IMR-90 (cell line): ENCODE measurements around the gene ITGAX. TPM values are rescaled to one million over a fixed set of nuclear protein-coding genes. Genes with fewer than 3 reads are reported as not detected.

ENCODE experiments used
- ATAC-seq: fragments of 200-7000 bp; cut with Tn5 transposase; 2 replicates; pipeline ENCODE4 v1.9.1; 2020; ENCODE audit warnings: low read depth, mild to moderate bottlenecking, moderate library complexity
- BruUV-seq: library from RNA; stranded (reverse); fragments of 400-500 nt; replicated peaks from 2 replicates; lab custom pipeline; 2021; lab: Mats Ljungman, UMichigan
- CTCF ChIA-PET: fragments of 300-600 bp; formaldehyde crosslinking; extraction: SDS; loops from one replicate; lab custom pipeline; 2021; ENCODE audit warnings: antibody characterized with exemption; lab: Yijun Ruan, JAX
- POLR2A ChIA-PET: fragments of 300-600 bp; sonication (Branson Sonifier 250); formaldehyde crosslinking; loops from one replicate; lab custom pipeline; 2022; ENCODE audit warnings: antibody characterized with exemption; ENCODE audit not compliant: unreplicated experiment; lab: Charles Lee
- DNase-seq: peaks from one replicate; pipeline ENCODE4 v3.0.0; 2013
- H2AFZ ChIP-seq: replicated peaks from 2 replicates; pipeline ENCODE3; 2013; ENCODE audit warnings: low read length, mild to moderate bottlenecking; ENCODE audit not compliant: poor library complexity
- H2AK5ac ChIP-seq: 2 replicates; pipeline ENCODE4 v1.6.1; 2013; ENCODE audit warnings: low read depth, low read length, inconsistent platforms
- H2AK9ac ChIP-seq: replicated peaks from 2 replicates; pipeline ENCODE3; 2013; ENCODE audit warnings: mild to moderate bottlenecking, low read depth, low read length, moderate library complexity; ENCODE audit not compliant: poor library complexity
- H2BK120ac ChIP-seq: 2 replicates; pipeline ENCODE4 v1.6.1; 2013; ENCODE audit warnings: low read depth, low read length, inconsistent platforms
- H2BK15ac ChIP-seq: 3 replicates; pipeline ENCODE4 v1.6.1; 2013; ENCODE audit warnings: low read depth, low read length, inconsistent platforms
- H2BK20ac ChIP-seq: 2 replicates; pipeline ENCODE4 v1.6.1; 2013; ENCODE audit warnings: low read depth, mild to moderate bottlenecking, inconsistent platforms, low read length, moderate library complexity
- H2BK5ac ChIP-seq: 2 replicates; pipeline ENCODE4 v1.6.1; 2013; ENCODE audit warnings: mild to moderate bottlenecking, low read depth, low read length, inconsistent platforms; ENCODE audit not compliant: poor library complexity, severe bottlenecking
- H3K14ac ChIP-seq: replicated peaks from 2 replicates; pipeline ENCODE4 v1.6.1; 2013; ENCODE audit warnings: low read depth, low read length, inconsistent platforms
- H3K18ac ChIP-seq: 2 replicates; pipeline ENCODE4 v1.6.1; 2013; ENCODE audit warnings: low read depth, low read length, control low read depth
- H3K23ac ChIP-seq: 2 replicates; pipeline ENCODE4 v1.6.1; 2013; ENCODE audit warnings: low read depth, low read length, inconsistent platforms
- H3K27ac ChIP-seq: 2 replicates; pipeline ENCODE4 v1.5.1; 2013; ENCODE audit warnings: mild to moderate bottlenecking, control low read depth, low read length; ENCODE audit not compliant: insufficient read depth
- H3K27me3 ChIP-seq: 2 replicates; pipeline ENCODE4 v1.6.1; 2013; ENCODE audit warnings: low read length; ENCODE audit not compliant: control insufficient read depth, insufficient read depth
- H3K36me3 ChIP-seq: 2 replicates; pipeline ENCODE4 v1.6.1; 2013; ENCODE audit warnings: low read length, mixed read lengths; ENCODE audit not compliant: control insufficient read depth, insufficient read depth
- H3K4ac ChIP-seq: 2 replicates; pipeline ENCODE4 v1.6.1; 2013; ENCODE audit warnings: low read depth, low read length, inconsistent platforms
- H3K4me1 ChIP-seq: 2 replicates; pipeline ENCODE4 v1.6.1; 2013; ENCODE audit warnings: low read length, mixed read lengths; ENCODE audit not compliant: control insufficient read depth, insufficient read depth
- H3K4me2 ChIP-seq: 2 replicates; pipeline ENCODE4 v1.6.1; 2013; ENCODE audit warnings: low read depth, mild to moderate bottlenecking, control low read depth, low read length, moderate library complexity
- H3K4me3 ChIP-seq: 2 replicates; pipeline ENCODE4 v1.5.1; 2013; ENCODE audit warnings: low read depth, mild to moderate bottlenecking, control low read depth, low read length, moderate library complexity; ENCODE audit not compliant: insufficient read depth
- H3K56ac ChIP-seq: 2 replicates; pipeline ENCODE4 v1.6.1; 2013; ENCODE audit warnings: low read length, inconsistent platforms; ENCODE audit not compliant: insufficient read depth; ENCODE audit errors: extremely low read depth
- H3K79me1 ChIP-seq, 2 experiments: 2 replicates each; pipeline ENCODE4 v1.6.1; 2013; ENCODE audit warnings: low read length in 2 of 2, inconsistent platforms in 1 of 2, low read depth in 1 of 2
- H3K9ac ChIP-seq: 2 replicates; pipeline ENCODE4 v1.6.1; 2013; ENCODE audit warnings: low read depth, low read length, control low read depth
- H3K9me1 ChIP-seq: 2 replicates; pipeline ENCODE4 v1.6.1; 2013; ENCODE audit warnings: low read length, inconsistent platforms; ENCODE audit not compliant: insufficient read depth
- H3K9me3 ChIP-seq: 2 replicates; pipeline ENCODE4 v1.6.1; 2013; ENCODE audit warnings: low read length; ENCODE audit not compliant: control insufficient read depth, insufficient read depth
- H4K20me1 ChIP-seq: 2 replicates; pipeline ENCODE4 v1.6.1; 2013; ENCODE audit warnings: low read length, inconsistent platforms; ENCODE audit not compliant: insufficient read depth
- H4K5ac ChIP-seq: 2 replicates; pipeline ENCODE4 v1.6.1; 2013; ENCODE audit warnings: mild to moderate bottlenecking, low read depth, low read length, control low read depth
- H4K8ac ChIP-seq, 2 experiments: 2 replicates each; pipeline ENCODE4 v1.6.1; 2013; ENCODE audit warnings: low read depth in 2 of 2, low read length in 2 of 2, control low read depth in 1 of 2, inconsistent platforms in 1 of 2
- H4K91ac ChIP-seq: 2 replicates; pipeline ENCODE4 v1.6.1; 2013; ENCODE audit warnings: low read depth, low read length, inconsistent platforms; ENCODE audit not compliant: insufficient read depth
- BHLHE40 ChIP-seq: fragments of 150-350 bp; IDR thresholded peaks from 2 replicates; pipeline ENCODE4 v1.6.1; 2016; ENCODE audit warnings: mild to moderate bottlenecking, low read depth, low read length
- CEBPB ChIP-seq: IDR thresholded peaks from 2 replicates; pipeline ENCODE4 v1.6.1; 2012; ENCODE audit warnings: low read depth, low read length, improper control_type of control experiment
- CHD1 ChIP-seq: IDR thresholded peaks from 2 replicates; pipeline ENCODE4 v1.6.1; 2012; ENCODE audit warnings: low read depth, low read length, improper control_type of control experiment
- FOS ChIP-seq: fragments of 150-350 bp; IDR thresholded peaks from 2 replicates; pipeline ENCODE4 v1.6.1; 2016; ENCODE audit warnings: low read depth, low read length
- MAFK ChIP-seq: IDR thresholded peaks from 2 replicates; pipeline ENCODE4 v1.6.1; 2012; ENCODE audit warnings: low read depth, low read length, improper control_type of control experiment
- MAZ ChIP-seq: IDR thresholded peaks from 2 replicates; pipeline ENCODE4 v1.6.1; 2012; ENCODE audit warnings: low read depth, mild to moderate bottlenecking, low read length, improper control_type of control experiment, moderate library complexity, borderline replicate concordance
- MXI1 ChIP-seq: IDR thresholded peaks from 2 replicates; pipeline ENCODE4 v1.6.1; 2012; ENCODE audit warnings: low read depth, mild to moderate bottlenecking, low read length, moderate library complexity, borderline replicate concordance
- NFE2L2 ChIP-seq: fragments of 150-350 bp; IDR thresholded peaks from 2 replicates; pipeline ENCODE4 v1.6.1; 2016; ENCODE audit warnings: low read depth, mild to moderate bottlenecking, low read length
- POLR2A ChIP-seq: IDR thresholded peaks from 2 replicates; pipeline ENCODE4 v1.6.1; 2012; ENCODE audit warnings: mild to moderate bottlenecking, low read depth, low read length
- RAD21 ChIP-seq: IDR thresholded peaks from 2 replicates; pipeline ENCODE4 v1.6.1; 2012; ENCODE audit warnings: low read length, improper control_type of control experiment
- RCOR1 ChIP-seq: IDR thresholded peaks from 2 replicates; pipeline ENCODE4 v1.6.1; 2012; ENCODE audit warnings: mild to moderate bottlenecking, low read length, improper control_type of control experiment; ENCODE audit not compliant: insufficient replicate concordance
- RFX5 ChIP-seq: IDR thresholded peaks from 2 replicates; pipeline ENCODE4 v1.8.0; 2012; ENCODE audit warnings: low read depth, mild to moderate bottlenecking, low read length, moderate library complexity
- SMC3 ChIP-seq: fragments of 150-350 bp; IDR thresholded peaks from 2 replicates; pipeline ENCODE4 v1.6.1; 2016; ENCODE audit warnings: low read depth, mild to moderate bottlenecking, antibody characterized with exemption, low read length, moderate library complexity
- USF2 ChIP-seq: fragments of 150-350 bp; IDR thresholded peaks from 2 replicates; pipeline ENCODE4 v1.6.1; 2017; ENCODE audit warnings: mild to moderate bottlenecking, antibody characterized with exemption, low read length, low read depth
- WGBS, 2 experiments: methylation state at CpG; one replicate each; pipeline versions ENCODE4 v1.1.5 to v1.1.7; 2013; ENCODE audit warnings: missing lambda C conversion rate in 2 of 2; ENCODE audit not compliant: insufficient read length in 1 of 2; ENCODE audit errors: extremely low coverage in 2 of 2; 5-methylcytosine and 5-hydroxymethylcytosine counted together
- dilution Hi-C: fragments of 300-500 bp; cut with HindIII; formaldehyde crosslinking; loops from one replicate; pipeline ENCODE4 v1.14.3; 2018; ENCODE audit warnings: low sequenced_read_pairs; ENCODE audit not compliant: unreplicated experiment
- in situ Hi-C: fragments of 300-500 bp; cut with MboI; formaldehyde crosslinking; loops from 3 replicates; pipeline ENCODE4 v1.14.3; 2019; ENCODE audit warnings: low sequenced_read_pairs, inconsistent platforms, mixed read lengths
- intact Hi-C: fragments of 100-400 bp; cut with micrococcal nuclease; formaldehyde crosslinking; loops from 2 replicates; pipeline ENCODE4 v1.10.0; 2022
- polyA plus RNA-seq, 3 experiments: library from polyadenylated mRNA; depleted of rRNA; stranded (reverse); fragments of >200 nt; gene quantifications; 2 replicates each; pipeline ENCODE4 v1.2.3, GENCODE V29; 2012; ENCODE audit warnings: low replicate concordance in 1 of 3
- total RNA-seq: library from RNA; depleted of rRNA; stranded (reverse); fragments of >200 nt; gene quantifications from 2 replicates; pipeline ENCODE4 v1.2.3, GENCODE V29; 2012
- TF ChIP-seq, protein P1 (sequence below): fragments of 150-350 bp; IDR thresholded peaks from 2 replicates; pipeline ENCODE4 v1.6.1; 2016; ENCODE audit warnings: low read depth, mild to moderate bottlenecking, low read length, moderate library complexity, borderline replicate concordance
- TF ChIP-seq, protein P2 (sequence below): conservative IDR thresholded peaks from 2 replicates; pipeline ENCODE4 v1.5.1; 2012; ENCODE audit warnings: mild to moderate bottlenecking, low read depth, low read length, improper control_type of control experiment

ITGAX gene
- total and polyA plus RNA-seq, 2 of the 4 experiments (the other 2 are of a cell fraction): 0.09 to 0.18 TPM

DNA sequence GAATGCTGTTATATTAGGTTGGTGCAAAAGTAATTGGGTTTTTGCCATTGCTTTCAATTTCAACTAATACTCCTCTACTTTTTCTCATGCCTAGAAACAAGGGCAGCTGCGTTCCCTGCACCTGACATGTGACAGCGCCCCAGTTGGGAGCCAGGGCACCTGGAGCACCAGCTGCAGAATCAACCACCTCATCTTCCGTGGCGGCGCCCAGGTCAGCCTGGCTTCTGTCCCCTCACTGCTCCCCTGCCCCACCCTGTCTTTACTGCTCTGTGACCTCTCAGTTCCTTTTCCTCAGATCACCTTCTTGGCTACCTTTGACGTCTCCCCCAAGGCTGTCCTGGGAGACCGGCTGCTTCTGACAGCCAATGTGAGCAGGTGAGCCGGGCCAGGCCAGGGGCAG, 21.7 kb downstream of the ITGAX start:
- no peak overlapping the region for H3K4me3 ChIP-seq
- H4K5ac ChIP-seq: no peak overlapping the region
- WGBS, 2 experiments: 69% methylated on average over 8 of the region's 8 CpGs; no CpG with 5 or more reads in 1 of the 2 experiments
- no peak overlapping the region for H2BK15ac ChIP-seq
- DNase-seq (no peak), ATAC-seq (no peak)
- H2AFZ ChIP-seq: no peak overlapping the region
- dilution Hi-C loops (no loop called here), in situ Hi-C loops (no loop called here), intact Hi-C loops (no loop called here)
- H3K36me3 ChIP-seq: no peaks in the 10 kb centered on the region
- no peak overlapping the region for H2AK9ac ChIP-seq
- no peaks in the 10 kb centered on the region for H3K9me3 ChIP-seq
- H3K27me3 ChIP-seq: peaks cover 12% of the 10 kb centered on the region
- H2BK5ac ChIP-seq: no peak overlapping the region
- no peak overlapping the region for H3K4ac ChIP-seq
- no peak overlapping the region for H4K91ac ChIP-seq
- H3K27ac ChIP-seq: no peak overlapping the region
- no peak overlapping the region for H3K9ac ChIP-seq
- BruUV-seq: no TSS peak
- no peaks in the 10 kb centered on the region for H3K4me1 ChIP-seq
- H3K9me1 ChIP-seq: no peaks in the 10 kb centered on the region
- no peaks in the 10 kb centered on the region for H3K79me1 ChIP-seq
- no peak for TF ChIP-seq SMC3
- no peak for TF ChIP-seq MAZ
- TF ChIP-seq MXI1: no peak
- TF ChIP-seq FOS: no peak
- TF ChIP-seq, protein P1, sequence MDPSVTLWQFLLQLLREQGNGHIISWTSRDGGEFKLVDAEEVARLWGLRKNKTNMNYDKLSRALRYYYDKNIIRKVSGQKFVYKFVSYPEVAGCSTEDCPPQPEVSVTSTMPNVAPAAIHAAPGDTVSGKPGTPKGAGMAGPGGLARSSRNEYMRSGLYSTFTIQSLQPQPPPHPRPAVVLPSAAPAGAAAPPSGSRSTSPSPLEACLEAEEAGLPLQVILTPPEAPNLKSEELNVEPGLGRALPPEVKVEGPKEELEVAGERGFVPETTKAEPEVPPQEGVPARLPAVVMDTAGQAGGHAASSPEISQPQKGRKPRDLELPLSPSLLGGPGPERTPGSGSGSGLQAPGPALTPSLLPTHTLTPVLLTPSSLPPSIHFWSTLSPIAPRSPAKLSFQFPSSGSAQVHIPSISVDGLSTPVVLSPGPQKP: no peak
- no peak for TF ChIP-seq RCOR1
- no peak for TF ChIP-seq USF2
- TF ChIP-seq CEBPB: no peak
- TF ChIP-seq POLR2A: no peak
- TF ChIP-seq, protein P2, sequence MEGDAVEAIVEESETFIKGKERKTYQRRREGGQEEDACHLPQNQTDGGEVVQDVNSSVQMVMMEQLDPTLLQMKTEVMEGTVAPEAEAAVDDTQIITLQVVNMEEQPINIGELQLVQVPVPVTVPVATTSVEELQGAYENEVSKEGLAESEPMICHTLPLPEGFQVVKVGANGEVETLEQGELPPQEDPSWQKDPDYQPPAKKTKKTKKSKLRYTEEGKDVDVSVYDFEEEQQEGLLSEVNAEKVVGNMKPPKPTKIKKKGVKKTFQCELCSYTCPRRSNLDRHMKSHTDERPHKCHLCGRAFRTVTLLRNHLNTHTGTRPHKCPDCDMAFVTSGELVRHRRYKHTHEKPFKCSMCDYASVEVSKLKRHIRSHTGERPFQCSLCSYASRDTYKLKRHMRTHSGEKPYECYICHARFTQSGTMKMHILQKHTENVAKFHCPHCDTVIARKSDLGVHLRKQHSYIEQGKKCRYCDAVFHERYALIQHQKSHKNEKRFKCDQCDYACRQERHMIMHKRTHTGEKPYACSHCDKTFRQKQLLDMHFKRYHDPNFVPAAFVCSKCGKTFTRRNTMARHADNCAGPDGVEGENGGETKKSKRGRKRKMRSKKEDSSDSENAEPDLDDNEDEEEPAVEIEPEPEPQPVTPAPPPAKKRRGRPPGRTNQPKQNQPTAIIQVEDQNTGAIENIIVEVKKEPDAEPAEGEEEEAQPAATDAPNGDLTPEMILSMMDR: no peak
- no peak for TF ChIP-seq BHLHE40
- no peak for TF ChIP-seq RFX5
- no peak for TF ChIP-seq MAFK
- TF ChIP-seq NFE2L2: no peak
- no peak for TF ChIP-seq RAD21
- no peak for TF ChIP-seq CHD1
- H3K23ac ChIP-seq: no peak overlapping the region
- no peak overlapping the region for H3K56ac ChIP-seq
- no peak overlapping the region for H3K4me2 ChIP-seq
- H2BK120ac ChIP-seq: no peak overlapping the region
- POLR2A ChIA-PET: no interaction called here
- CTCF ChIA-PET: no interaction called here
- no peak overlapping the region for H2AK5ac ChIP-seq
- H3K14ac ChIP-seq: no peak overlapping the region
- no peak overlapping the region for H3K18ac ChIP-seq
- H4K20me1 ChIP-seq: no peaks in the 10 kb centered on the region
- H4K8ac ChIP-seq: no peak overlapping the region
- H2BK20ac ChIP-seq: no peak overlapping the region
